GM21717 (cell line): ENCODE results near the gene PLA2G4C.

Experiments used
- ATAC-seq: cut with Tn5 transposase; IDR thresholded peaks from one replicate; pipeline ENCODE4 v1.9.1; 2021; ENCODE audit warnings: mild to moderate bottlenecking, moderate library complexity; ENCODE audit not compliant: unreplicated experiment

PLA2G4C gene

DNA sequence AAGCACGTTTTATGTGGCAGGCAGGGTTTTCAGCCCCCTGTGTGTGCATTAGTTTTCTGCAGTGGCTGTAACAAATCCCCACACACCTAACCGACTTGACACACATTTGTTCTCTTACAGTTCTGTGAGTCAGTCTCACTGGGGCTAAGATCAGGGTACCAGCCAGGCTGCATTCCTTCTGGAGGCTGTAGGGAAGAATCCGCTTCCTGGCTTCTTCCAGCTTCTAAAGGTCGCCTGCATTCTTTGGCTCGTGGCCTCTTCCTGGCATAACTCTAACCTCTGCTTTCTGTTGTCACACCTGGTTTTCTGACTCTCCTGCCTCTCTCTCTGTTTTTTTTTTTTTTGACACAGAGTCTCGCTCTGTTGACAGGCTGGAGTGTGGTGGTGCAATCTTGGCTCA lies 109.8 kb downstream of the PLA2G4C start:
- ATAC-seq, result no peak

DNA sequence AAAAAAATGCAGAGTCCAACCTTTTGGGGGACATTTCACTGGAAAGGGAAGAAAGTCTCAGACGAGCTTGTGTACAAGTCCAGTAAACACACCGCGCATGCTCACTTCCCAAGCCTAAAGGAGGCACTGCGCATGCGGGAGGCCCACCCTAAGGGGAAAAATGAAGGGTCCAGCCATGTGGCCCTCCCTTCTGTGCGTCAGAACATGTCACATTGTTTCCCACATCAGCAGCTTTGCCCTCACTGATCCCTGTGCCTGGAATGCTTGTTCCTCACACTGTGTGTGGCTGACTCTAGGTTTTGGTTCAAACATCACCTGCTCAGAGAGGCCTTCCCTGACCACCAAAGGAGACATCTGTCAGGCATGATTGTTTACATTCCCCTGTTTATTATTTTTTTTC lies 111.8 kb downstream of the PLA2G4C start:
- ATAC-seq, result no peak
